Duodenal mucosa (tissue), 2 donors: Measurements from ENCODE around the gene UBE4A.
A peak's percentile ranks its signal among the peaks of the same experiment; 100 is the strongest.

Experiments
- H3K27ac ChIP-seq: one replicate; pipeline ENCODE4 v1.7.0; 2013; ENCODE audit warnings: low read depth, low read length
- H3K27me3 ChIP-seq, 2 donors: one replicate each; pipeline ENCODE4 v1.7.0; 2013; ENCODE audit warnings: low read length in 2 of 2, control low read depth in 1 of 2; ENCODE audit not compliant: insufficient read depth in 2 of 2, control insufficient read depth in 1 of 2
- H3K36me3 ChIP-seq, 2 donors: one replicate each; pipeline ENCODE4 v1.7.0; 2013; ENCODE audit warnings: low read length in 2 of 2, control low read depth in 1 of 2; ENCODE audit not compliant: insufficient read depth in 2 of 2, control insufficient read depth in 1 of 2
- H3K4me1 ChIP-seq, 2 donors: one replicate each; pipeline ENCODE4 v1.7.0; 2013; ENCODE audit warnings: low read length in 2 of 2, control low read depth in 1 of 2; ENCODE audit not compliant: insufficient read depth in 2 of 2, control insufficient read depth in 1 of 2
- H3K4me3 ChIP-seq, 2 donors: one replicate each; pipeline ENCODE4 v1.7.0; 2013; ENCODE audit warnings: low read length in 2 of 2, low read depth in 1 of 2
- H3K9ac ChIP-seq, 2 donors: one replicate each; pipeline ENCODE4 v1.7.0; 2013; ENCODE audit warnings: low read length in 2 of 2, low read depth in 1 of 2
- H3K9me3 ChIP-seq, 2 donors: one replicate each; pipeline ENCODE4 v1.7.0; 2013; ENCODE audit warnings: low read length in 2 of 2, control low read depth in 1 of 2; ENCODE audit not compliant: control insufficient read depth in 1 of 2

UBE4A gene

DNA sequence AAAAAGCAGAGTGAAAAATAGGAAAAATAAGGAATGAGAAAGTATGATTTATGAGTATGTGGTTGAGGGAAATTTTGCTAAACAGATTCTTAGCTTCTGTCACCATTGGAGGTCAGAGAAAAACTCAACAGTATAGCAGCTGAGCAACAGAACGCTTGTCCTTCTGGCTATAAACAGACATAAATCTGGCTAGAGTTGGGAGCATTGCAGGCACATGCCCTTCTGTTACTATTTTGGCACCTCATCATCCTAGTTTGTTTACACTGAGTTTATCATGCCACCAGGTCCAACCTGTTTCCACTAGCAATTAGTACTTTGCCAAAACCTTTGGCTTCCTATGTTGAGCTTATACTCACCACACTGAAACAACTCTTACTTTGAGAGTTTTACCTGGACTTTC lies 6.9 kb downstream of the UBE4A start:
- Histone ChIP-seq H3K9me3 (no peaks in the 10 kb centered on the region), H3K4me3 (no peak overlapping the region), H3K27ac (no peak overlapping the region), H3K9ac (no peak overlapping the region), H3K27me3 (no peaks in the 10 kb centered on the region), H3K36me3 (peaks cover 24 to 54% of the 10 kb centered on the region in 2 donors), H3K4me1 (no peaks in the 10 kb centered on the region)

DNA sequence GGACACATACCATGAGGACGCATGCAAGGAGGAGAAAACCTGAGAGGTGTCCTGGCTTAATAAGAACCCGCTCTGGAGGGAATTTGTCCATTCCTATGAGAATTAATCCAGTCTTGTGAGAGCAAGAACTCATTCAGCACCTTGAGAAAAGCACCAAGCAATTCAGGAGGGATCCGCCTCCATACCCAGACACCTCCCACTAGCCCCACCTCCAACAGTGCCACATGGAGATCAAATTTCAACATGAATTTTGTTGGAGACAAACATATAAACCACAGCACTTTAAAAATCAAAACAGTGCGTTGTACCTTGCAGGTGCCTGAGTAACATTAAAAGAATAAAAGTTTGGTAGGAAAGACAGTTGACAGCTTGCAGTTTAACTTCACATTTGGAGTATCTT lies 11.4 kb downstream of the UBE4A start:
- Histone ChIP-seq H3K27me3 (no peaks in the 10 kb centered on the region), H3K4me3 (no peak overlapping the region), H3K9me3 (no peaks in the 10 kb centered on the region), H3K36me3 (peaks cover 50 to 87% of the 10 kb centered on the region in 2 donors), H3K4me1 (no peaks in the 10 kb centered on the region), H3K27ac (no peak overlapping the region), H3K9ac (no peak overlapping the region)

DNA sequence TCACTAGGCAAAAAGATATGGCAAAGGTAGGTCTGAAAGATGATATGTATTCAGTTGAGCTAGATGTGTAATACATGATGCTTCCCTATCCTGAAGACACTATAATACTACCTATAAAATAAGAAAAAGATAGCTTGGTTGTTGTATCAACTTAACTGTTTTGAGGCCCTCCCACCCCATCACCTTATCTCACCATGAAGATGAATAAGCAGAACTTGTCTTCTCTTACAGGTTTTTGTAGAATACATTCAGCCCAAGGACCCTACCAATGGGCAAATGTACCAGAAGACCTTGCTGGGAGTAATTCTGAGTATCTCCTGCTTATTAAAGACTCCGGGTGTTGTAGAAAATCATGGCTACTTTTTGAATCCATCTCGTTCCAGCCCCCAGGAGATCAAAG lies 13.9 kb downstream of the UBE4A start:
- no peak overlapping the region for H3K9ac ChIP-seq
- no peaks in the 10 kb centered on the region for H3K27me3 ChIP-seq
- no peak overlapping the region for H3K4me3 ChIP-seq
- no peak overlapping the region for H3K27ac ChIP-seq
- no peaks in the 10 kb centered on the region for H3K4me1 ChIP-seq
- H3K9me3 ChIP-seq: no peaks in the 10 kb centered on the region
- peaks cover 47 to 85% of the 10 kb centered on the region in 2 donors for H3K36me3 ChIP-seq

DNA sequence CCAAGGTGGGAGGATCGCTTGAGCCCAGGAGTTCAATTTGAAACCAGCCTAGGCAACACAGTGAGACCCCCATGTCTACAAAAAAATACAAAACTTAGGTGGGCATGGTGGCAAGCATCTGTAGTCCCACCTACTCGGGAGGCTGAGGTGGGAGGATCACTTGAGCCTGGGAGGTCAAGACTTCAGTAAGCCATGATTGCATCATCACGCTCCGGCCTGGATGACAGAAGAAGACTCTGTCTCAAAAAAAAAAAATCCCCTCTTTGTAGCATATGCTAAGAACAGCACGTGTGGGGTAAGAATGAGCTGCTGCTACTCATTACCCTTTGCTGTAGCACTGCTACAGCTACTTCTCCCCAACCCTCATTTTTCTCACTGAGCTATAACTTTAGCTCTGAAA lies 14.5 kb downstream of the UBE4A start:
- Histone ChIP-seq H3K27ac (no peak overlapping the region), H3K9me3 (no peaks in the 10 kb centered on the region), H3K27me3 (no peaks in the 10 kb centered on the region), H3K9ac (no peak overlapping the region), H3K4me3 (no peak overlapping the region), H3K4me1 (no peaks in the 10 kb centered on the region), H3K36me3 (peaks cover 46 to 85% of the 10 kb centered on the region in 2 donors)

DNA sequence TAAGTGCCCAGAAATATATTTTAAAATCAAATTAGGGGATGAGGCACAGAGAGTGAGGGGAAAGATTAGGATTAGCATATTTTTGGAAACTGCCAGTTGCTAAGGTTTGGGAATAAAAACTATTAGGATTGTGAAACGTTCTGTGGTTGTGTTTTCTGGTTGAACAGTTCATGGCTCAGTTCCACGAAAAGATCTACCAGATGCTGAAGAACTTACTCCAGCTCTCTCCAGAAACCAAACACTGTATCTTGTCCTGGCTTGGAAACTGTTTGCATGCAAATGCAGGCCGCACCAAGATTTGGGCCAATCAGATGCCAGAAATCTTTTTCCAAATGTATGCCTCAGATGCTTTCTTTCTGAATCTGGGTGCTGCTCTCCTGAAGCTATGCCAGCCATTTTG lies 15.3 kb downstream of the UBE4A start:
- Histone ChIP-seq H3K4me1 (no peaks in the 10 kb centered on the region), H3K4me3 (no peak overlapping the region), H3K9me3 (no peaks in the 10 kb centered on the region), H3K9ac (no peak overlapping the region), H3K27me3 (no peaks in the 10 kb centered on the region), H3K27ac (no peak overlapping the region), H3K36me3 (peaks cover 47 to 85% of the 10 kb centered on the region in 2 donors)

DNA sequence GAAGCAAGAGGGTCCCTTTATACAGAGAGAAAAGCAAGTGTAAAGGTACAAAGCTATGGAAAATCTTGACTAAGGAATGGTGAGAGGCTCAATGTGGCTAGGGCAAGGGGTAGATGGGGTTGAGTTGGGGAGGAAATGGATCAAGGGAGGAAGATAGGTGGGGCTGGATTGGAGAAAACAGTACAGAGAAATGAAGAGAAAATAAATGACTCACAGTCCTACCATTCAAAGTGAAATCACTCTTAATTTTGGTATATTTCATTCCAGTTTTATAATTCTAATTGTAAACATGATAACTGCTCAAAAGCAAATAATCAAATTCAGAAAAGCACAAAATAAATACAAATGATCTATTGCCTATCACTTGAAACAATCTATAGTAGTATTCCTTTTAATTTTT lies 16.6 kb downstream of the UBE4A start:
- no peak overlapping the region for H3K9ac ChIP-seq
- no peaks in the 10 kb centered on the region for H3K4me1 ChIP-seq
- H3K27me3 ChIP-seq: no peaks in the 10 kb centered on the region
- H3K36me3 ChIP-seq: peaks cover 44 to 85% of the 10 kb centered on the region in 2 donors
- no peak overlapping the region for H3K27ac ChIP-seq
- H3K9me3 ChIP-seq: no peaks in the 10 kb centered on the region
- no peak overlapping the region for H3K4me3 ChIP-seq

DNA sequence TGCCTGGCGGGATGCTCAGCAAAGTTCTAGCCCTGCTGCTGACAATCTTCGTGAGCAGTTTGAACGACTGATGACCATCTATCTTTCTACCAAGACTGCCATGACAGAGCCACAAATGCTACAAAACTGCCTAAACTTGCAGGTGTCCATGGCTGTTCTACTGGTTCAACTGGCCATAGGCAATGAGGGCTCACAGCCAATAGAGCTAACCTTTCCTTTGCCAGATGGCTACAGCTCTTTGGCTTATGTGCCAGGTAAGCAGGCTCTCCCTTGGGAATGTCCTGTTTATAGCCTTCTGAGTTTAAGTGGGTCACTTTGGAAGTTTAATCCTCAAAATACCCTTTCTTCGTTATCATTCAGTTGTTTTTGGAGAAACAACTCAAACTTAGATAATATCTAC lies 20.1 kb downstream of the UBE4A start:
- no peaks in the 10 kb centered on the region for H3K27me3 ChIP-seq
- H3K9me3 ChIP-seq: no peaks in the 10 kb centered on the region
- no peaks in the 10 kb centered on the region for H3K4me1 ChIP-seq
- peaks cover 46 to 85% of the 10 kb centered on the region in 2 donors for H3K36me3 ChIP-seq
- H3K4me3 ChIP-seq: no peak overlapping the region
- no peak overlapping the region for H3K9ac ChIP-seq
- H3K27ac ChIP-seq: no peak overlapping the region

DNA sequence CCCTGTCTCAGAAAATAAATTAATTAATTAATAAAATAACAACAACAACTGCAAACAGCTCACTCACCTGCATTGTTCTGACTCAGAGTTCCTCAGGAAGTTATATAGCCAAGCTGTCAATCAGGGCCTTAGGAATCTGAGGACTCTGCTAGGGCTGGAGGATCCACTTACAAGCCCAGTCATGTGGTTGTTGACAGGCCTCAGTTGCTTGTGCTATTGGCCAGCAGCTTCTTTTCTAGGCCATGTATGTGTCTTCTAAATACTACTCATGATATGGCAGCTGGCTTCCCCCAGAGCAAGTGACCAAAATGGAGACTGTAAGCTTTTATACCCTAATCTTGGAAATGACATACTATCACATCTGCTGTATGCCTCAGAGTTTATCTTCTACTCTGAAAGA lies 21.2 kb downstream of the UBE4A start:
- no peak overlapping the region for H3K9ac ChIP-seq
- H3K4me1 ChIP-seq: no peaks in the 10 kb centered on the region
- no peak overlapping the region for H3K4me3 ChIP-seq
- peaks cover 49 to 88% of the 10 kb centered on the region in 2 donors for H3K36me3 ChIP-seq
- no peaks in the 10 kb centered on the region for H3K9me3 ChIP-seq
- H3K27ac ChIP-seq: no peak overlapping the region
- no peaks in the 10 kb centered on the region for H3K27me3 ChIP-seq

DNA sequence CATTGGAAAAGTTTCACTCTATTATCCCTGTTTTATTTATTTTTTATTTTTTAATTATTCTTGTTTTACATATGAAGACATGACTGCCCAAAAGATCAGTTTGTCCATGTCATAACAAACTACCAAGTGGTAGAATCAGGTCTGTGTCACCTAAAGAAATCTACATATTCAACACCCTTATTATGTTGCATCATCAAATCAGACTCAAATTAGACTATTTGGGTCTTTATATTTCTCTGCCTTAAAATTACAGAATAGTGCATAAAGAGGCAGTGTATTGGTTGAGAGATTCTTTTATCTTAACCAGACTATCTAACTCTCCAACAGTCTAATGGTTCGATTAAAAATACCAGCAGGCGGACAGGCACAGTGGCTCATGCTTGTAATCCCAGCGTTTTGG lies 23.6 kb downstream of the UBE4A start:
- Histone ChIP-seq H3K4me1 (no peaks in the 10 kb centered on the region), H3K9me3 (no peaks in the 10 kb centered on the region), H3K27me3 (no peaks in the 10 kb centered on the region), H3K4me3 (no peak overlapping the region), H3K36me3 (peaks cover 68 to 96% of the 10 kb centered on the region in 2 donors), H3K27ac (no peak overlapping the region), H3K9ac (no peak overlapping the region)

DNA sequence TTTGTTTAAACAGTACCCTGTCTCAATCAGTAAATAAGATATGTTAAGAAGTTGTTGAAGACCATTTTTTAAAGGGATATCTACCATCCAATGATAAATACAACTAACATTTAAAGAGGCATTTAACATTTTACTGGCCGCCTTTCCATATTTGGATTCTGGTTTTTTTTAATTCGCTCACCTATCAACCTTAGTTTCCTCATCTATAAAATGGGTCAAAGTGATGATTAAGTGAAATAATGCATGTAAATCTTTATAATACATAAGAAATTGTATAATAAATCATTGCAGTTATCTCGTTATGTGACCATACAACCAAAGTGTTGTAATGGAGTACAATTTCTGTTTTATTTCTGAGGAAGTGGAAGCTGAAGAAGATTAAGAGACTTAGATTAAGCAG lies 24.3 kb downstream of the UBE4A start:
- no peaks in the 10 kb centered on the region for H3K4me1 ChIP-seq
- H3K9ac ChIP-seq: no peak overlapping the region
- no peak overlapping the region for H3K4me3 ChIP-seq
- no peaks in the 10 kb centered on the region for H3K9me3 ChIP-seq
- H3K27me3 ChIP-seq: no peaks in the 10 kb centered on the region
- H3K36me3 ChIP-seq: peaks cover 63 to 99% of the 10 kb centered on the region in 2 donors
- H3K27ac ChIP-seq: no peak overlapping the region

DNA sequence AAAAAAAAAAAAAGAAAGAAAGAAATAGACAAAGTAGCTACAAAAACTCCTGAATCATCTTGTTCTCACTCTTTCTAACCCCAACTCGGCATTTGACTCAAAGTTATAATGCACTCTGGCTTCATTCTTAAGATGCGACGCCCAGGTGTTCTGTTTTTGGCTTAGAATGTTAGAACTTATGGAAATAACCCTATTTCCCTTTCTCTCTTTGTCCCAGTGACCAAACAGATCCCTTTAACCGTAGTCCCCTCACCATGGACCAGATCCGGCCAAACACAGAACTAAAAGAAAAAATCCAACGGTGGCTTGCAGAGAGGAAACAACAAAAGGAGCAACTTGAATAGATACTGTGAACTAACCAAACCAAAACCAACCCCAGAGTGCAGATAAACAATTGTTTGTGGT lies 36.7 kb downstream of the UBE4A start:
- Histone ChIP-seq H3K27ac (peak overlapping the region; percentile 25), H3K9me3 (no peaks in the 10 kb centered on the region), H3K27me3 (no peaks in the 10 kb centered on the region), H3K36me3 (peaks cover 29 to 52% of the 10 kb centered on the region in 2 donors), H3K4me3 (no peak overlapping the region), H3K4me1 (peaks cover 6 to 8% of the 10 kb centered on the region in 2 donors), H3K9ac (no peak overlapping the region)
